CD4-positive, alpha-beta T cell treated with Interferon gamma for 1 hour (primary cell): Measurements from ENCODE around the gene NDUFAF8.
A peak's percentile ranks its signal among the peaks of the same experiment; 100 is the strongest.

Experiments used
- DNase-seq: peaks from one replicate; pipeline ENCODE4 v3.0.0-alpha.2; 2020

NDUFAF8 gene

DNA sequence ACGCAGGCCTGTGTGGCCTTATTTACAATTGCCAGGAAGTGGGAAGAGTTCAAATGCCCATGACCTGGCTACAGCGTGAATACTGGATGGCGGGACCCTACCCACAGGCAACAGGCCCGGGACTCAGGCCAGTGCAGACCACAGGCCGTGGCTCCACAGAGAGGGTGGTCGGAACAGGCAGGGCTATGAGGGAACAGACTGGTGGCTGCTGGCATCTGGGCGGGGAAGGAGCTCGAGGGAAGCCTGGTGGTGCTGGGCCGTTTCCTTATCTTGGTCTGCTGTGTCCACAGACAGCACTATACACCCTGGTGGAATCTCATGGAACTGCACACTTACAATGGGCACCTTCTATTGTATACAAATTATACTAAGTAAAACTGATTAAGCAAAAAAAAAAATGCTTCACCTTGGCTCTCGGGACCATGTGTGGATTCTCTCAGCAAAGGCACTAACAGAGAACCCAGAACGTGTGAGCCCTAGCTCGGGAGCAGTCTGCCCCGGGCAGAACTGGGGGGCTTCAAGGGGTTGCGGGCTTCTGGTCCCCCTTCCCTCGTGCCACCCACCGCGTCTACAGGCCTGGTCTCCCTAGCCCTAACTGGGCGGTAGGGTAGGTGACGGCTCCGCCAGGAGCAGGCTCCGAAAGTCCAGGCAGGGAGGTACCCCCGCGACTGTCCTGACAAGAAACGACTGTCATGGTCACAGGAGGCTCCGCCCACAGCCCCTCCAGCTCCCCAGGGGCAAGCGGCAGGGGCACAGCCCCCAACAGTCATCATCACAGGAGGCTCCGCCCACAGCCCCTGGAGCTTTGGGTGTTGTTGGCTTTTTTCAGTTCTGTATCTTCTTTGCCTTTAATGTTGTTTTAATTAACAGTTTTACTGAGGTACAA, 38.2 kb upstream of the NDUFAF8 start:
- DNase-seq = no peak

GRCh38 chr17:81202318-81202717, 36.8 kb upstream of the NDUFAF8 start:
- DNase-seq = no peak

GRCh38 chr17:81203136-81203535, 36.0 kb upstream of the NDUFAF8 start:
- no peak for DNase-seq

DNA sequence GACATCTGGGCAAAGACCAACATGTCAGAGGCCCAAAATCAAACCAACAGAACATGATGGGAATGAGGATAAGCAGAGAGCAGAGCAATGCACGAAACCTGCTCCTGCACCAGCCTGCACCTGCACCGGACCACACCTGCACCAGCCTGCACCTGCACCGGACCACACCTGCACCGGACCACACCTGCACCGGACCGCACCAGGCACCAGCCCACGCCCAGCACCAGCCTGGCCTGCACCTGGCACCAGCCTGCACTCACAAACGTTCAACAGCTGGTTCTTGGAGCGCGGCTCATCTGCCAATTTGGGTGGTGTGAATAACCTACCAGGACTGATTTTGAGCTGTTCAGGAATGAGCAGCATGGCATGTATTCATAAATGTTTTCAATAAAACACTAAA, 34.5 kb upstream of the NDUFAF8 start:
- DNase-seq = no peak

DNA sequence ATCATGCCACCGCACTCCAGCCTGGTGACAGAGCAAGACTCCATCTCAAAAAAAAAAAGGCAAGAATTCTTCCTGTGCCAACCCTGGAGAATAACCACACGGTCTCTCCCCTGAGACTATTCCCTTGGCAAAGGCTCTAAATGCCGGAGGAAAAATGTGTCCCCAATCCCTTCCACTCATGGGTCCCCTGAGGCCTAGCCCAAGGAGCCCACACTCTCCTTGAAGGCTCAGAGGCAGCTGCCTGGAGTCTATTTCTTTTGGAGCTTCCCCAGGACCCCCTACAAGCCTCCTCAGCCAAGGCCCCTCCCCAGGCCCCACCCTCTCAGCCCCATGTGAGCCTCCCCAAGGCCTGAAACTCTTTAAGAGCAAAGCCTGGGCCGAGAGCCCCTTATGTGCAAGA, 33.0 kb upstream of the NDUFAF8 start:
- DNase-seq = no peak

GRCh38 chr17:81206657-81207056, 32.5 kb upstream of the NDUFAF8 start:
- DNase-seq = no peak

- DNase-seq = no peak
These were observed 31.2 kb upstream of the NDUFAF8 start for GRCh38 chr17:81207610-81208581.

- DNase-seq = no peak
These were observed 30.5 kb upstream of the NDUFAF8 start for GRCh38 chr17:81208651-81209050.

GRCh38 chr17:81209141-81209540, 30.0 kb upstream of the NDUFAF8 start:
- DNase-seq = no peak

DNA sequence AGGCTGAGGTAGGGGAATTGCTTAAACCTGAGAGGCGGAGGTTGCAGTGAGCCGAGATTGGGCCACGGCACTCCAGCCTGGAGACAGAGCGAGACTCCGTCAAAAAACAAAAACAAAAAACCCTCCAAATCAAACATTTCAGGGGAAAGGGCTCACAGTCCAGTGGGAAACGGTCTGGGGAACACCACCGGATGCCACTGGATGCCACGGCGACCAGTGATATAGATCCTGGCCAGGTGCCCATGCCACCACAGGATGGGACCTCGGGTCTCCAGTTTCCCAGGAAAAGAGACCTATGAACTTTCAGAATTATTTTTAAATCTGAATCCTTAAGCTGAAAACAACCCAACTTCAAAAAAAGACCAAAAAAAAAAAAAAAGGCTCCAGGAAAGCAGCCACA, 28.7 kb upstream of the NDUFAF8 start:
- no peak for DNase-seq

DNA sequence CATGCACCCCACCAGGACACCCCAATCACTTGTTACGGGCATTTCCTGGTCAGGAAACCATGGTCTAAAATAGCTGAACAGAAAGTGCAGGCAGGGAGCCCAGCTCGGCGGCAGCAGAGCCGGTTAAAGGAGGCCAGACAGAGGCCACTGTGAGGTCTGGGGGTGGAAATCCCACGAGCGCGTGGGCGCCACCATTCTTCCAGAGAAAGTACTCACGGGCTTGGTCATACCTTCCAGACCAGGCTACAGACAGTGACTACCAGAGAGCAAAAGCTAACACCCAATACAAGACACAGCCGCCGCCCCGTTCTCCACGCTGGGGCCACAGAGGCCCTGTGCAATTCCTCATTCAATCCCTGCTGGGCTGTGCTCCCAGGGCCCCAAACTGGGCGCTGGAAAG, 28.2 kb upstream of the NDUFAF8 start:
- DNase-seq = no peak

DNA sequence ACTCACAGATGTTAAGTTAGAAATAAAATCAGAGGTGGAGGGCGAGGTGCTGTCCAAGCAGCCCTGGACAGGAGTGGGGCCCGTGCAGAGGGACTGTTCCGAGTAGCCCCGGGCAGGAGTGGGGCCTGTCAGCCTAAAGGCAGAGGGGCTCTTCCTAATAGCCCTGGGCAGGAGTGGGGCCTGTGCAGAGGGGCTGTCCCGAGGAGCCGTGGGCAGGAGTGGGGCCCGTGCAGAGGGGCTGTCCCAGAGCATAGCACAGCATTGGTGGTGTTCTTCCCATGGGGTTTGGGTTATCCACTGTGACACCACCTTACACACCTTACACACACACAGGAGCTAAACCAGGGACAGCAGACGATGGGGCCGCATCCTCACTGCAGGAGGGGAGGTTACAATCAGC, 26.8 kb upstream of the NDUFAF8 start:
- DNase-seq = no peak

DNA sequence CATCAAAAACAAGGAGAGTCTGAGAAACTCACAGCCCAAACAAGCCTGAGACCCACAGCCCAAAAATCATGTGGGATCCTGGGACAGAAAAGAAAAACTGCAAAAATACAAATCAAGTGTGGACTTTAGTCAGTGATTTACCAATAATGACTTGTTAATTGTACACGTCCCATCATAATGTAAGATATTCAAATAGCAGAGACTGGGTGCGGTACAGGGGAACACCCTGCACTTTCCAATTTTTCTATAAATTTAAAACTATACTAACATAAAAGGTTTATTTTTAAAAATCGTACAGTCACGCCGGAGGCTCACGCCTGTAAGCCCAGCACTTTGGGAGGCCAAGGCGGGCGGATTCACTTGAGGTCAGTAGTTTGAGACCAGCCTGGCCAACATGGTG, 25.1 kb upstream of the NDUFAF8 start:
- DNase-seq = no peak

DNA sequence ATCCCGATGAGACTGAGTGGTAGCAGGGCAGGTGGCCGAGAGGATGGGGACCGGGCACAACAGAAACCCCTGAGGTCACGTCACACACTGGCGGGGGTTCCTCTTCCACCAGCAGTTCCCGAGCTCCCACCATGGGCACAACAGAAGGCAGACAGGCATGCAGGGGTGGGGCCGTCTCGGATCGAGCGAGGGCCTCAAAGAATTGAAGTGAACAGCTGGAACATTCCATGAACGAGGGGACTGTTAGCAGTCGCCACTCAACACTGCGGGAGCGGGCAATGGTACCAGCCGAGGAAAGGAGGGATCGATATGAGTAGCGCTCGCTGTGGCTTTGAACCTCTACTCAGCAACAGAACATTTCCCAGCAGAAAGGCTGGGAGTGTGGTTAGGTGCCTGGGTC, 21.6 kb upstream of the NDUFAF8 start:
- no peak for DNase-seq

DNA sequence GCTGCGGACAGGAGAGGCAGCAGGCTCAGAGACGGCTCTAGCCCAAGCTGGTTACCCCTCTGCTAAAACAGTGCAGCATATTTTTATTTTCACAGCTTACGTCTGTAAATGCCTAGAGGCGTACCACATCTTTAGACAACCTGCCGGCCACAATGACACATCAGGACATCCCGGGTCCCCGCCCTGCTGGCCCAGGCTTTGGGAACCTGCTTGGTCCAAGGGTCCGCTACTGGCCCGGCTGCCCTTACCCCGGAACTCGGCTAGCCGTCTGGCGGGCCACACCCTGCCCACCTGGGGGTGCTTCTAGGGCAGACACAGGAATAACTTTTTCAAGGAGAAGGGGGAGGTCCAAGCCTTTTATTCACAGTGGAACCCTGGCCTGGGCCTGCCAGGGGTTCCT, 20.7 kb upstream of the NDUFAF8 start:
- DNase-seq = no peak

GRCh38 chr17:81218991-81219390, 20.1 kb upstream of the NDUFAF8 start:
- no peak for DNase-seq

GRCh38 chr17:81219476-81220180, 19.5 kb upstream of the NDUFAF8 start:
- DNase-seq = no peak

DNA sequence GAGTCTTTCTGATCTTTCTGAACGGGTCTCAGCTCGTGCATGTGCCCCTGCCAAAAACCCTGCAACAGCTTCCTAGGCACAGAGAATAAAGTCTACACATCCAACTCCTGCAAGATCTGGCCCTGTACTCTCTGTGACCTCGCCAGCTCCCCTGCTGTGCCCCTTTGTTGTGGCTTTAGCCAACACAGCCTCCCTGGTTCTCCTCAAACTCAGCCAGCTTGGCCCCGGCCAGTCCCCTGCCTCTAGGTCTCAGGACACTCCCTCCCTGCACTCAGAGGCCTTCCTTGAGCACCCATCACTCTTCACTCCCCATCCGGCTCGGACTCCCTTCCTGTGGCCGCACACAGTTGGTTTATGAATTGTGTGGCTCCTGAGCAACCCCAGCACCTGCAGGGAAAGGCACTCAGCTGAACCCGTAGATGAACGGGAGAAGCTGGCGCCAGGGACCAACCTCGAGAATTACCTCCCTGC, 17.7 kb upstream of the NDUFAF8 start:
- no peak for DNase-seq

DNA sequence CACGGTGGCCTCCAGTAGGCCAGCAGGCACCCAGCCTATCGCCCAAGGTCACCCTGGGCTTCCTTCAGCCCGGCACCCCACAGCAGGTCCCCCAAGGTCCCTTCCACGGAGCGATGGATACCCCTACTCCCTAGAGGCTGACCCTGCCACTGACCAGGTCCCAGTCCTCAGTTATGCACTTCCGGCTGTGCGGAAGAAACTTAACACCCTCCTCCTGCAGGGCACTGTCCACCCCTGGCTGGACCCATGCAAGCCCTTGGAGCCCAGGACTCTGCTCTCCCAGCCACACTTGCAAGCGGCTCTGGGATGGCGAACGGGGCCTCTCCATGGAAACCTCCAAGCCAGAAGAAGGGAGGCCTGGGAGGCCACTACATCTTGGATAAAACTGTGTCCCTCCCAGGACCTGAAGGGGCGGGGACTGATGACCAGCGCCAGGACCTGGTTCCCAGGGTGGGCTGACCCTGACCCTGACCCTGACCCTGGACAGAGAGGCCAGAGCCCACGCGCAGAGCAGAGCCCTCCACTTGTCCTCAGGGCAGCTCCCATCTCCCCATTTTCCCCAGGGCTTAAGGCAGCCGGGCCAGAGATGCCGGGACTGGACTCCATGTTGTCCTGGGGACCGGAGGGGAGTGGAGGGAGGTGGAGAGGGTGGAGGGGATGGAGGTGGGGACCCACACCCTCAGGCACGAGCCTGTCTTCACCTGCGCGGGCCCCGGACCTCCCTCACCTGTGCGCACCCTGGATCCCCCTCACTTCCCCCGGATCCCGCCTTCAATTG, 17.1 kb upstream of the NDUFAF8 start:
- no peak for DNase-seq

- no peak for DNase-seq
These were observed 16.6 kb upstream of the NDUFAF8 start for GRCh38 chr17:81222620-81222905.

DNA sequence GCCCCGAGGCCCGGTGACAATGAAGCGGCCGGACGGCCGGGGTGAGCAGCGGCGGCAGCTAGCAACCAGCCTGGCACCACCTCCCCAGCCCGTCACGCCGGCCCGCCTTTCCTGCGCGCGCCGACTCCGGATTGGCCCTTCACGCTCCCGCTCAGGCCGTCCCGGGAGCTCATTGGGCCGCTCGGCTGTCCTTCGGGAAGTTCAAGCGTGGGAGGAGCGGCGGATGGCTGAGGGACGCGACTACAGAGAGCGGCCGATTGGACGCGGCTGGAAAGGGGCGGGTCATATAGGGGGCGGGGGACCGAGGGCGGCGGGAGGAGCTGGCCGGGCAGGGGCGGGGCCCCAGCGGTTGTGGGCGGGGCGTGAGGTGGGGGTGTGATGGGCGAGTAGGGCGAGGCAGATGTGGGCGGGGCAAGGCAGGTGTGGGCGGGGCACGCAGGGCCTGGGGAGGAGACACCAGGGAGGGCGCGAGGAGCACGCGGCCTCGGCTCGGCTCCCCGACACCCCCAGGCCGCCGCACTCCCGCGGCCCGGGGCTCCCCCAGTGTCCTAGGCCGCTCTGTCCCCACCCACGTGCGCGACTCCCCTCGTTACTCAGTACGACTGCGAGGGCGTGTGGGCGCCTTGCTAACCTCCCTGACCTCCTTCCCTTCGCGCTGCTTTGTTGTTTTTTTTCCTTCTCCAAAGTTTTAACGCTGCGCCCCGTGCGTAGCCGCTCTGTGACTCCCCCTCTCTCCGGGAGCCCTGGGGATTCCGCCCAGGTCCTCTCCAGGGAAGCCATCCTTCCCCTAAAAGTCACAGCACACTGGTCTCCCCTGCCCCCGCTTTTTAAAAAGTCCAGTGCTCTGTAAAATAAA, 16.0 kb upstream of the NDUFAF8 start, which contains the start of gene CEP131:
CEP131 (minus strand) TSS at position 60 of the 856 bp plus-strand sequence. CDS start 2,909 bp downstream, outside the sequence.
- DNase-seq = peak; percentile 99
